DMS53 treated with DMSO at 0.1 percent for 48 hours (cell line): Measurements from ENCODE around the gene SEC24D.
"Not testable (repeated sequence)": the region's sequence is repeated elsewhere in the genome, so short reads cannot be mapped to it uniquely, and the experiment has no call there.

Experiments
- DNase-seq: peaks from one replicate; lab custom pipeline; 2025; ENCODE audit not compliant: unreplicated experiment; lab: John Stamatoyannopoulos, UW

SEC24D gene, protein sequence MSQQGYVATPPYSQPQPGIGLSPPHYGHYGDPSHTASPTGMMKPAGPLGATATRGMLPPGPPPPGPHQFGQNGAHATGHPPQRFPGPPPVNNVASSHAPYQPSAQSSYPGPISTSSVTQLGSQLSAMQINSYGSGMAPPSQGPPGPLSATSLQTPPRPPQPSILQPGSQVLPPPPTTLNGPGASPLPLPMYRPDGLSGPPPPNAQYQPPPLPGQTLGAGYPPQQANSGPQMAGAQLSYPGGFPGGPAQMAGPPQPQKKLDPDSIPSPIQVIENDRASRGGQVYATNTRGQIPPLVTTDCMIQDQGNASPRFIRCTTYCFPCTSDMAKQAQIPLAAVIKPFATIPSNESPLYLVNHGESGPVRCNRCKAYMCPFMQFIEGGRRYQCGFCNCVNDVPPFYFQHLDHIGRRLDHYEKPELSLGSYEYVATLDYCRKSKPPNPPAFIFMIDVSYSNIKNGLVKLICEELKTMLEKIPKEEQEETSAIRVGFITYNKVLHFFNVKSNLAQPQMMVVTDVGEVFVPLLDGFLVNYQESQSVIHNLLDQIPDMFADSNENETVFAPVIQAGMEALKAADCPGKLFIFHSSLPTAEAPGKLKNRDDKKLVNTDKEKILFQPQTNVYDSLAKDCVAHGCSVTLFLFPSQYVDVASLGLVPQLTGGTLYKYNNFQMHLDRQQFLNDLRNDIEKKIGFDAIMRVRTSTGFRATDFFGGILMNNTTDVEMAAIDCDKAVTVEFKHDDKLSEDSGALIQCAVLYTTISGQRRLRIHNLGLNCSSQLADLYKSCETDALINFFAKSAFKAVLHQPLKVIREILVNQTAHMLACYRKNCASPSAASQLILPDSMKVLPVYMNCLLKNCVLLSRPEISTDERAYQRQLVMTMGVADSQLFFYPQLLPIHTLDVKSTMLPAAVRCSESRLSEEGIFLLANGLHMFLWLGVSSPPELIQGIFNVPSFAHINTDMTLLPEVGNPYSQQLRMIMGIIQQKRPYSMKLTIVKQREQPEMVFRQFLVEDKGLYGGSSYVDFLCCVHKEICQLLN

DNA sequence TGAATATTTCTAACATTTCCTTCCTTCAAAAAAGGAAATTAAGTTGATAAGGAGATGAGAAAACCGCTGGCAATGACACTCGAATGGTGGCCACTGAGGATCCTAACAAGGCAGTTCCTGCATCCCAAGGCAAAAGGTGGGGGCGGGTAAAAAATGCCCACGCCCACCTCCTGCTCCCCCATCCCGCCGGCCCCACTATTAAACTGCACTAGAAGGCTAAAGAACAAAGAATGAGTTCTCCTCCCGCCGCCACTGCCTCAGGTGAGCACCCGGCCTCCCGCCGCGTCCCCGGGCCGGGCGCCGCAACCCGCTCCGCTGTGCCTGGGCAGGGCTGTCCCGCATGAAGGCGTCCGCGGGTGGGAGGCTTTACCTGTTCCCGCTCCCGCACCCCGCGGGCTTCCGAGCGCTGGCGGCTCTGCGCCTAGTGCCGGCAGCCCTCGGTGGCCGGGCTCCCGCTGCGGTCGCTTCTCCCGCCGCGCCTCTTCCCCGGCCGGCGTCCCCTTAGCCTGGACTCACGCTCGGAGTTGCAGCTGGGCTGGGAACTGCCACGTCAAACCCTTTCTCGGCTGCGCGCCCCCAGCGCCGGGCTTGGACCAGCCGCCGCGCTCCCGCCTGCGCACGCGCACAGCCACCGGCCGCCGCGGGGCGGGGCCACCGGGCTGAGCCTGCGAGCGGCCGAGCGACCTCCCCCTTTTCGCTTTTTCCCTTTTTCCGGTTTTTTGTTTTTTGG, at the start of gene SEC24D:
Gene SEC24D, minus strand, starts transcription at position 556 of the 730 bp plus-strand sequence. CDS start 2,430 bp downstream, outside the sequence.
- DNase-seq, result peak; percentile 46

DNA sequence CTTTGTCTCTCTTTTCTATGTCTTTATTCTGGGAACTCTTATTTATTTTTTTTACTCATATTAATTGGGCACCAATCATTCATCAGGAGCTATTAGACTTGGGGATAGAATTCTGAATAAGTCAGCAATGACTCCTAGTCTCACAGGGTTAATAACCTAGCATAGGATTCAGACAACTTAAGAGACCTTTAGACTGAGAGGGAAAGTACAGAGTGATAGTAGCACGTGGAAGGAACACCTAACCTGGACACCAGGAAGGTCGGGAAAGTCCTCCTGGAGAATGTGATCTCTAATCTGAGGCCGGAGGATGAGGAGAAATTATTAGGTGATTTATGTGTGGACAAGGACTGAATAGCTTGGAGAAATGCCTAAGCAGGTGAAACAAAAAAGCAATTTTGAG, 48.8 kb upstream of the SEC24D start:
- DNase-seq, result no peak

DNA sequence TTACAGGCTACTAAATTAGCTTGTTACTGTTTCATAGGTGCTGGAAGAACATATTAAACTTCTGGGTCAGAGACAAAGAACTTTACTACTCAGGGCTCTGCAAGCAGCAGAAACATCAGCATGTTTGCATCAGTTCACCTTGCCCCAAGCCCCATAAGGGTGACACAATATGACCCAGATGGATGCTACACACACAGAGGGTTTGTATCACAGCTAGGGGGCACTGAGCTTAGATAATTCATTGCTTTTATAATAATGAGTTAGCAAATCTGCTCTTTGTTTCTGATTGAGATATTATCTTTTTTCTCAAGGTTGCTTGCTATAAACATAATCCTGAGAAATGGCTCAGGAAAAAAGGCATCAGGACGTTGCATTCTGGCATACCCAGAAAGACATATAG, 47.9 kb upstream of the SEC24D start:
- DNase-seq, result no peak

DNA sequence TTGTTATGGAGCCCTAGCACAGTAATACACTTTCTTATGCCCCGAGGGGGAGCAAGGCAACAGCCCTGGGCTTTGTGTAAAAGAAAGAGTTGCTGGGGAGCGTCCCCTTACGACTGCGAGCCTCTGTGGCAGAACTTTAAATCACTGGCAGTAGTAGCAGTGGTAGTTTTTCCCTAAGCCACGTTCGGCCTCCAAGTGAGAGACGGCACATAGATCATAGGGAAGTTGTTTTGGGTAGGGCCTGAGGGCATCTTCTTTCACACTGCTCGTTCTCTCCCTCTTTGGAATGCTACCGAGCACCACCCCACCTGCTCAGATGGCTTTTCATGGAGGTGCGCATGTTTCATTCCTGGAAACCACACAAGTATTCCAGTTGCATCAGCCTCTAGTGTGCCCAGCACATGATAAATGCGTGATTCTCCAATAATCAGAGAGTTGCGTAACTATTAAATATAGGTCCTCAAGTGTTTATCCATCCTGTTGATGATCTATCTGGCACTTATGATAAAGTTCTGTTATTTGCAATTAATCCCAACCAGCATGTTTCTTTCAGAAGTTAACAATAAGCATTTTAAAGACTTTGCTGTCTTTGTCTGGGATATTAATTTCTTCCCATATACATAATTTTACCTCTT, 45.7 kb upstream of the SEC24D start:
- DNase-seq, result no peak

DNA sequence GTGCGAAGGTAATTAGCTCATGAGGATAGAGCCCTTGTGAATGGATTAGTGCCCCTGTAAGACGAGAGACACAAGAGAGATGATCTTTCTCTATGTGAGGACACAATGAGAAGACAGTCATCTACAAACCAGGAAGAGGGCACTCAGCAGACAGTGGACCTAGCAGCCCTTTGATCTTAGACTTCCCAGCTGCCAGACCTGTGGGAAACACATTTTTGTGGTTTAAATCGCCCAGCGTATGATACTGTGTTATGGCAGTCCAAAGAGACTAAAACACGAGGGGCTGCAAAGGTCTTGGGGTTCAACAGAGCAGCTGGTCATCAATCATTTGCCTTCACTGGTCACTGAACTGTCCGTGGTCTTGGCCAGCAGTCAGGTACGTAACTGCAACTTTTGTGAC, 43.5 kb upstream of the SEC24D start:
- DNase-seq, result no peak

DNA sequence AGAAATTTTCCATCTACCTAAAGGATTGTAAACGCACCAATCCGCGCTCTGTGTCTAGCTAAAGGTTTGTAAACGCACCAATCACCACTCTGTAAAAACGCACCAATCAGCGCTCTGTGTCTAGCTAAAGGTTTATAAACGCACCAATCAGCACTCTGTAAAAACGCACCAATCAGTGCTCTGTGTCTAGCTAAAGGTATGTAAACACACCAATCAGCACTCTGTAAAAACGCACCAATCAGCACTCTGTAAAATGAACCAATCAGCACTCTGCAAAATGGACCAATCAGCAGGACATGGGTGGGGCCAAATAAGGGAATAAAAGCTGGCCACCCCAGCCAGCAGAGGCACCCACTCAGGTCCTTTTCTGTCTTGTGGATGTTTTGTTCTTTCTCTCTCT, 42.6 kb upstream of the SEC24D start:
- DNase-seq, result not testable (repeated sequence)

DNA sequence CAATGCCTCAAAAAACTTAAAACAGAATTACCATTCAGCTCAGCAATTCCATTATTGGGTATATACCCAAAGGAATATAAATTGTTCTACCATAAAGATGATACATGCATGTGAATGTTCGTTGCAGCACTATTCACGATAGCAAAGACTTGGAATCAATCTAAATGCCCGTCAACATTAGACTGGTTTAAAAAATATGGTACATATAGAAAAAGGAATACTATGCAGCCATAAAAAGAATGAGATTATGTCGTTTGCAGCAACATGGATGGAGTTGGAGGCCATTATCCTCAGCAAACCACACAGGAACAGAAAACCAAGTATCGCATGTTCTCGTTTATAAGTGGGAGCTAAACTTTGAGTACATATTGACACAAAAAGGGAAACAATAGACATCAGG, 41.9 kb upstream of the SEC24D start:
- DNase-seq, result no peak

DNA sequence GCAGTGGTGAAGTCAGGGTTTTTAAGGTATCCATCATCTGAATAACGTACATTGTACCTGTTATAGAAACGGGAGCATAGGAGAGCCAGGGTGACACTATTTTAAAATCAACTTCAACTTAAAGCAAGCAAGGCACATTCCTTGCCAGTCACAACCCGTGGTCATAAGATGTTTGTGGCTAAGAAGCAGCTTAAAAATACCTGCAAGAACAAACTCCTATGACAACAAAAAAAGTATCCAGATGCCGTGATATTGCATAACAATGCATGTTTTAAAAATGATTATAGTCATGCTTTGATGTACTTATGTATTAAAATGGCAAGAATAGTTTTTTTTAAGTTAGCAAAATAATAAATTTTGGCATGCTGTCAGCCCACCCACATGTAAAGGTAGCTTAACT, 36.3 kb upstream of the SEC24D start:
- no peak for DNase-seq

DNA sequence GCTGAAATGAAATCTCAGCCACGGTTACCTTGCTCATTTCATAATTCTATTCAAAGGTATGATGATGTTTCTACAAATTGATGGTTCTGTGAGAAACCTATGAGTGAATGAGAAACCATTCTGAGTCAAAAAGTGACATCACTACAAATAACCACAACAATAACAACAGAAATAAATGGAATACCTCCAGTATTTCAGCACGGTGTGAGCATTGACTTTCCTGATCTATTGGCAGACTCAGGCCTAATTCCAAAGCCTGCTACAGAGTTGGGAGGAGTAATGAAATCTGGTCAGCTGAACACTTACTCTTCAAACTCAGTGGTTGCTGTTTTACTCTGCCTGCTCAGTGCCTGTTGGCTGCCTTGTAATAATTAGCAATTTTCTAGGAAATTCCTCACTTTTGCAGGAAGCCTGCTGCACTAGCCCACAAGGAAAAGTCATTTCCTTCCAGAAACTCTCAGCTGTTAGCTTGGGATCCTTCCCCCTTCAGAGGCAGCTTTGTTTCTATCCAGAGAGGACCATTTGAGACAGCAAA, 33.9 kb upstream of the SEC24D start:
- DNase-seq, result no peak

DNA sequence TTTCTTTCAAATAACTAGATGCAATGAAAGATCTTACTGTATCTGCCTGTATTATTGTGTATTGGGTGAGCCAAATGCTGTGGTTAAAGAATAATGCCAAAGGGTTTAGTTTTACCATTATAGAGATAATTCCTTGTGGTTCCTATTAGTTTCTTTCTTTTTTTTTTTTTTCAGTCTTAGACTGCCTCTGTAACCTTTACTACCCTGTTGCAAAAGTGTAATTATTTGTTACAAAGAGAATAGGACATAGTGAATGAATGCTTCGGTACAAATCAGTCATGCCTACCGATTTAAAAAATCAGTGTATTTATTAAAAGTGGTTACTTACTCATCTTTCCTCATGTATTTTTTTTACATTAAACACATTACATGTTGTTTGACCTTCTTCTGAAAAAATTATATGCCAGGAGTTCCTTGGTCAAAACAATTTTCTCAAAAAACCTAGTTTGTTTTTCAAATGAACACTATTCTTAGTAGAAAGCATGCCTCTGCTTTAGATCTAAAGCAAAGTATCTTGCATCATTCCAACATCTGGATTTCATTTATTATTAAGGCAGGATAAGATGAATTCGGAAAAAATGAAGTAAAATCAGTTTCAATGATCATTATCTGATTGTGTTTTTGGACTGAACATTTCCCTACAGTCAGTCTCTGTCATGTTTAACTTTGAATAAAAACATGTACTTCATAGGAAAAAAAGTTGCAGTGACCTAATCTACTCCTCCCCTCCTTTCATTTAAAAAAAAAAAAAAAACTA, 31.6 kb upstream of the SEC24D start:
- DNase-seq, result no peak

DNA sequence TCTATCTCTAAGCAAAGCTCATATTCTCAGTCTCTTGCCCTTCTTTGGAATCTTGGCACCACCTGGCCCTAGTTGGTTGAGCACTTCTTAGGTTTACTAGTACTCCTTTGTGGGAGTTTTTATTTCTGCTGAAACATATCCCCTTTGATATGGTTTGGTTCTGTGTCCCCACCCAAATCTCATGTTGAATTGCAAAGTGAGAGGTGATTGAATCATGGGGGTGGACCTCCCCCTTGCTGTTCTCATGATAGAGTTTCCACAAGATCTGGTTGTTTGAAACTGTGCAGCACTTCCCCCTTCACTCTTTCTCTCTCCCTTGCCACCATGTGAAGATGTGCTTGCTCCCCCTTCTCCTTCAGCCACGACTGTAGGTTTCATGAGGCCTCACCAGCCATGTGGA, 30.5 kb upstream of the SEC24D start:
- no peak for DNase-seq

DNA sequence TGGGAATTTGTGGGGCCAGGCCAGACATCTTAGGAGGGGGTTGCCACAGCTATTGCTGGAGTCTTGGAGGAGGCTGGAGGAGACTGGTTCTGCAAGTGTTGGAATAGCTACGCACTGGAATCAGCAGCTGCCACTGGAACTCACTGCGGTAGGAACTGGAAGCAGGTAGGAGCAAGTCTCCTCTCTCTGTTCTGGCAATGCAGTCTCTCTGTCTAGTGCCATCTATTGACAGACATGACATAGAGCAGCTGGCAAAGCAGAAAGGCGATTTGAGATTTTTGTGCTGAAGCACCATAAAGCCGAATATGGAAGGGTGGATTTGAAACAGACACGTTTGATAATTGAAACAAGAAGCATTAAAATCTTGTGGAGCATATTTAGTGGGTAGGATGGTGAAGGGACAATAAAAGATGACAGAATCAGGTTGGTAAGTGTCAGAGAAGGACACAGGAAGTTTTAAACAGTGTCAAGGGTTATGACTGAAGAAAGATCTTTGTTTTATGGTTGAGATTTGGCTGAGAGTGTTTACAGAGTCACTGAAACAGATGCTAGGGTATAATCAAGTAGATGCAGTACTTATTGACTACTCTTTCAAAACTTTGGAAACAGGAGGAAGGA, 29.3 kb upstream of the SEC24D start:
- DNase-seq, result peak; percentile 49

DNA sequence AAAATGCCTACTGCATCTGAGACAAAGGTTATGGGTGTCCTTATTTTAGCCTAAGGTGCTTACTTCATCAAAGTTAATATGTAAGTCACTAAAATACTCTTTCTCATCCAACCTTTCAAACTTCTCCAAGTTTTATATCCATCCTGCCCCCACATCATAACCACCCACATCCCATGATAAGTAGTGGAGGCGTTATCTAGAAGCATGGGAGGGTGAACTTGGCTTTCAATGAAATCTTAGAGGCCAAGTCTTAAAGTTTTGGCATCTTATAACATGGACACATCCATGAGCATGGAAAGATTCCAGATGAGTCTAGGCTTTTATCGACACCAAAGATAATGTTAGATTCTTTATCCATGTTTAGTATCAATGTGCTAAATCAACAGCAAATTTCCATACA, 22.9 kb upstream of the SEC24D start:
- no peak for DNase-seq

DNA sequence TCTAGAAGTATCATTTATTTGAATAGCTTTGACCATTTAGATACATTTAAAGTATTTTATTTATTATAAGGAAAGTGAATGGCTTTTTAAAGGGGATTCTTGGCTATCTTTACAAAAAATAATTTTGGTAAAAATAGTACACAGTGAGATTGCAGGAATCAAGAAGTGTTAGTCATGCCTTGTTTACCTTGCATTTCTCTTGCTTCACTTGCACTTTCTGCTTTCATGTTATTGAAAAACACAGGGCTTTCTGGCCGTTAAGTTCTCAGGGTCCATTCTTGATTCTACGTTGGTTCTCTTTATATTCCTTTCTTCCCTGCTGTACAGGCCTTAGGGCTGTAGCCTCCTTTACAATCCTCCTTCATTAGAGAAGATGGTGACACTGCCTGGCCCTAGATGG, 21.8 kb upstream of the SEC24D start:
- no peak for DNase-seq

DNA sequence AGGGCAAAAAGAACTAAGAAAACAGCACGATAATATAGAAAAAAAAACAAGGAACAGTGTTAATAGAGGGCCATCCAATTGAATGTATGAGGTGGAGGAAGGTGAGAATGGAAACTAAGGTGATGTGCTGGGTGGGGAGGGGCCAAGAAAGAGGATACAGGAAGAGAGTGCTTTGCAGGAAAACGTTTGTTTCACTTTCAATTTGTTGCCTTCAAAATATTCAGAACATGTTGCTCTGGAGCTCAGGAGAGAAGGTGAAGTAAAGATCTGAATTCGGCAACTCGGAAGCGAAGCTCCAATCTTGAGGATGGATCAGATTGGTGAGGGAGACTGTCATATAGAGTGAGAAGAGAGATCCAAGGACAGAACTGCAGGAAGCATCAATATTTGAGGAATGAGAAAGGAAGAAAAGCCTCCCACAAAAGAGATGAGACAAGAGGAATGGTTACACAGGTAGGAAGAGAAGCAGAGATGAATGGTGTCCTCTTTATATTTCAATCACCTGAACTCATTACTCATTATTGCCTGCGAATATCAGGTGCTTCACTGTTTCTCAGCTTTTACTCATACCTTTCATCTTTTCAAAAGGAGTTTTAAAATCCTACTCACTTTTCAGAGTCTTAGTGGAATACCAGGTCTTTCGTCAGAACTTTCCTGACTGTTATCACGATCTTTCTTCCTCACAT, 14.7 kb upstream of the SEC24D start:
- DNase-seq, result peak; percentile 20

DNA sequence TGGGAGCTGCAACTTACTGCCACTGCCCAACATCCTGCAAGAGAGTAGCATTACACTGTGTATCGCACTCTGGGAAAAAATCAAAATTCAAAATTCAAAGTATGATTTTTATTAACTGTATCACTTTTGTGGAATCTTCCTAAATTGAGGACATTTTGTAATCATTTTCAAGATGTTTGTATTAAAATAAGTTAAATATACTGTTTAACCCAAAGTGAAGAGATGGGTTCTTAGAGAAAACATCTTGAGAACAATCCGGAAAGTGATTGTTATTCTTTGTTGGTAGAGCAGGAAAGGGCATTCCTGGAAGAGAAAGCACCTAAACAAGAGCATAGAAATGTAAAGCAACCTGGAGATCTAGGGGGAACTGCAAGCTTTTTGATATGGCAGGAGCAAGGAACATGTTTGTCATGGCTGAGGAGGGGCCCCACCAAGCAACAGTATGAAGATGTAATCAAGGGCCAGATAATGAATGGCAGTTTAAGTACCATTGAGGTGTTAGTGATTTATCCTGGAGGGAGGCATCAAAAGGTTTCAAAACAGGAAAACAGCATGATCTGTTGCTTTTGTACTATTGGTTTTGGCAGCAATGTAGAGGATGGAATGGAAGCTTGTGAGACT, 14.1 kb upstream of the SEC24D start:
- DNase-seq, result no peak

DNA sequence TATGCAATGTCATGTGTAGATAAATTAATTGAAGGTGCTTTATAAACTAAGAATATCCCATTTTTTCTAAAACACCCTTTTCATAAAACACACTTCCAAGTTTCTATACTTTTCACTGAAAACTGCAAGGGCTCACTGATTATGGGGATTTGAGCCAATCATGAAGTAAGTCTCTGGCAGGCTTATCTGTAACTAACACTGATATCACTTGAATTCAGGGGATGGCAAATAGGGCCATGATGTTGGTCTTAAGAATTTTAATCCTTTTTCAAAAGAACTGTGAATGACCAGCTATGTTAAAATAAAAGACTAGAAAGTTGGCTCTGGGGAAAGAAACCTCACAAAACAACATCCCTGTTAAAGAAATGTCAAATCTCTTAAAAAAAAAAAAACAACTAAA, 13.0 kb upstream of the SEC24D start:
- no peak for DNase-seq

DNA sequence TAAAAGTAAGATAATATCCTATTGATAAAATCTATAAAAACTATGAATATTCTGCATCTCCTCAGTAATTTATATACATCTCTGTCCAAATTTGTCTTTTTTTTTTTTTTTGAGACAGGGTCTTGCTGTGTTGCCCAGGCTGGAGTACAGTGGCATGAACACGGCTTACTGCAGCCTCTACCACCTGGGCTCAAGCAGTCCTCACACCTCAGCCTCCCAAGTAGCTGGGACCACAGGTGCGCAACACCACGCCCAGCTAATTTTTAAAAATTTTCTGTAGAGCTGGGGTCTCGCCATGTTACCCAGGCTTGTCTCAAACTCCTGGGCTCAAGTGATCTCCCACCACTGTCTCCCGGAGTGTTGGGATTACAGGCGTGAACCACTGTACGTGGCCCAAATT, 12.3 kb upstream of the SEC24D start:
- DNase-seq, result no peak
